ENCODE measurements around the gene SUZ12.
"Not testable (repeated sequence)": the region's sequence is repeated elsewhere in the genome, so short reads cannot be mapped to it uniquely, and the experiment has no call there.

SUZ12 gene

GRCh38 chr17:31967648-31968047, 30.8 kb downstream of the SUZ12 start:
- TF ChIP-seq CTCF (IDR thresholded peaks at IDR 0.05; ENCODE audit: low read depth, low read length): no peak
- Histone ChIP-seq H3K27me3 (ENCODE audit: insufficient read depth, low read depth, severe bottlenecking) (no peaks in the 10 kb centered on the region), H3K27ac (no peak overlapping the region), H3K9me3 (ENCODE audit: severe bottlenecking) (no peaks in the 10 kb centered on the region), H3K4me3 (ENCODE audit: low read depth, low read length) (no peak overlapping the region), H3K36me3 (peaks cover 25% of the 10 kb centered on the region)
- no peak for DNase-seq

- not testable (repeated sequence) for H3K4me3 ChIP-seq (ENCODE audit: low read depth, low read length); H3K27ac ChIP-seq; H3K9me3 ChIP-seq (ENCODE audit: severe bottlenecking); H3K27me3 ChIP-seq (ENCODE audit: insufficient read depth, low read depth, severe bottlenecking); DNase-seq
- H3K36me3 ChIP-seq: peaks cover 20% of the 10 kb centered on the region
These were observed 33.6 kb downstream of the SUZ12 start for GRCh38 chr17:31970416-31970815.

- not testable (repeated sequence) for H3K4me3 ChIP-seq (ENCODE audit: low read depth, low read length); H3K27ac ChIP-seq; H3K27me3 ChIP-seq (ENCODE audit: insufficient read depth, low read depth, severe bottlenecking); DNase-seq; H3K9me3 ChIP-seq (ENCODE audit: severe bottlenecking)
- peaks cover 16% of the 10 kb centered on the region for H3K36me3 ChIP-seq
These were observed 37.7 kb downstream of the SUZ12 start for GRCh38 chr17:31974269-31975071.

GRCh38 chr17:31975391-31975790, 38.6 kb downstream of the SUZ12 start:
- not testable (repeated sequence) for H3K4me3 ChIP-seq (ENCODE audit: low read depth, low read length); H3K9me3 ChIP-seq (ENCODE audit: severe bottlenecking); H3K27me3 ChIP-seq (ENCODE audit: insufficient read depth, low read depth, severe bottlenecking); DNase-seq; H3K27ac ChIP-seq
- H3K36me3 ChIP-seq: peaks cover 16% of the 10 kb centered on the region

- H3K4me3 ChIP-seq (ENCODE audit: low read depth, low read length); H3K27ac ChIP-seq; H3K9me3 ChIP-seq (ENCODE audit: severe bottlenecking); H3K27me3 ChIP-seq (ENCODE audit: insufficient read depth, low read depth, severe bottlenecking); DNase-seq: not testable (repeated sequence)
- peaks cover 94% of the 10 kb centered on the region for H3K36me3 ChIP-seq
These were observed 55.0 kb downstream of the SUZ12 start for GRCh38 chr17:31991821-31992220.

- no peak for TF ChIP-seq CTCF (IDR thresholded peaks at IDR 0.05; ENCODE audit: low read depth, low read length)
- DNase-seq: no peak
- Histone ChIP-seq H3K4me3 (ENCODE audit: low read depth, low read length) (no peak overlapping the region), H3K27ac (no peak overlapping the region), H3K36me3 (peaks cover 77% of the 10 kb centered on the region), H3K9me3 (ENCODE audit: severe bottlenecking) (no peaks in the 10 kb centered on the region), H3K27me3 (ENCODE audit: insufficient read depth, low read depth, severe bottlenecking) (no peaks in the 10 kb centered on the region)
These were observed 60.2 kb downstream of the SUZ12 start for GRCh38 chr17:31997005-31997404.

GRCh38 chr17:32006957-32007462, 70.2 kb downstream of the SUZ12 start, which contains the start of gene LRRC37B:
LRRC37B (plus strand) TSS chr17:32007383; CDS start chr17:32021393, 14,010 bp downstream.
- no peaks in the 10 kb centered on the region for H3K9me3 ChIP-seq (ENCODE audit: severe bottlenecking)
- peak within 1 kb of the TSS; percentile 75 for H3K4me3 ChIP-seq (ENCODE audit: low read depth, low read length)
- peak within 1 kb of the TSS; percentile 72 for H3K27ac ChIP-seq
- peaks cover 4% of the 10 kb centered on the region; the same call in 1 of the 2 replicates for H3K36me3 ChIP-seq
- TF ChIP-seq CTCF (IDR thresholded peaks at IDR 0.05; ENCODE audit: low read depth, low read length): peak; percentile 84
- peak; percentile 88 for DNase-seq
- H3K27me3 ChIP-seq (ENCODE audit: insufficient read depth, low read depth, severe bottlenecking): no peaks in the 10 kb centered on the region
